Measurements from ENCODE around the gene DNER. TPM values are rescaled to one million over a fixed set of nuclear protein-coding genes. Genes with fewer than 3 reads are reported as not detected.
"Not testable (repeated sequence)": the region's sequence is repeated elsewhere in the genome, so short reads cannot be mapped to it uniquely, and the experiment has no call there.

Gene DNER
- polyA plus RNA-seq, 5 donors = 1.4 to 2.4 (median 1.7) TPM

DNA sequence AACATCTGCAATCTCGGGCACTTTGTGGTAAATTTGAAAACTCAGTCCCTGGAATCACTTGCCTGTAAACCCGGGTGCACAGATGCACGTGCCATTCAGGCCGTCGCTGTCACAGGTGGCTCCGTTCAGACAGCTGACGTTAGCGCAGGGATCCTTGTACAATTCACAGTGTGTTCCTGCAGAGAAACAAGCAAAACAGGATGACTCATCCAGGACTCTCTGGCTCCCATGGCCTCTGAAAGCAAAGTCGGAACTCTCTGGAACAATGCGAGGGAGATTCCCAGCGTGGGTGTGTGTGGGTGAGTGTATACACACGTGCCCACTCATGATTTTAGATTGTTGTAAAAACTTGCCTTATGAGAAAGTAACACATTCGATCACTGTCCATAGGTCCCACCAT is 307.2 kb downstream of the DNER start:
- DNase-seq = no peak

DNA sequence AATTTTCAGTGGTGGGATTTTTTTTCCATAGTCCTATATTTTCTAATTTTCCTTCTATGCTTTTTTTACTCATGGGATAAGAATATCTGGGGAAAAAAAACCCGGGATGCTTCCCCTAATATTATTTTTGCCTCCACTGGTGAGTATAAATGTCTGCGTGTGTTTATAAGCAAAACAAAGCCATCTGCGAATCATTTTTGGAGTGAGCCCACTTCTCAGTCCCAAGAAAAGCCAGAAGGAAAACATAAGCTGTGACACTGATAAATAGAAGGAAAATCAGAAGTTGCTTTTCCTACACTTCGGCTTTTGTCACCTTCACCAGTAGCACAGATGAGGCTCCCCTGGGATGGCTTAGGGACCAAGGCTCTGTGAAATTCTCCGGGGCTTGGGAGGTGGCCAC is 308.6 kb downstream of the DNER start:
- no peak for DNase-seq

DNA sequence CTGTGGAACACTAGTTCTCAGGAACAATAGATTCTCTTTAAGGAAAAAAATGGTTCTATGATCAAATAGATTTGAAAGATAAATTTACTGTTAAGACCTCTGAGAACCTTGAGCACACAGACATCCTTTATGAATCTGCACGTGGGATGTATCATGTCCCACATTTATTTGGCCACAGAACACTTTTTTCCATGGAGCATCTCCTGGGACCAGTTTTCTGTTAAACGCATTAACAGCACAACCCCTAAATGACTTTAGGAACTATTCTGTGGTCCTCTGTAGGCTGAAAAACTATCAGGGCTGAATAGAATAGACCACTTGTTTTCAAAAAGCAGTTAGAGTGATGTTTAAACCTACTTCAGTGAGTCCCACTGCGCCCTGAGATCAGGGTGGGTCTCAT is 311.1 kb downstream of the DNER start:
- no peak for DNase-seq

DNA sequence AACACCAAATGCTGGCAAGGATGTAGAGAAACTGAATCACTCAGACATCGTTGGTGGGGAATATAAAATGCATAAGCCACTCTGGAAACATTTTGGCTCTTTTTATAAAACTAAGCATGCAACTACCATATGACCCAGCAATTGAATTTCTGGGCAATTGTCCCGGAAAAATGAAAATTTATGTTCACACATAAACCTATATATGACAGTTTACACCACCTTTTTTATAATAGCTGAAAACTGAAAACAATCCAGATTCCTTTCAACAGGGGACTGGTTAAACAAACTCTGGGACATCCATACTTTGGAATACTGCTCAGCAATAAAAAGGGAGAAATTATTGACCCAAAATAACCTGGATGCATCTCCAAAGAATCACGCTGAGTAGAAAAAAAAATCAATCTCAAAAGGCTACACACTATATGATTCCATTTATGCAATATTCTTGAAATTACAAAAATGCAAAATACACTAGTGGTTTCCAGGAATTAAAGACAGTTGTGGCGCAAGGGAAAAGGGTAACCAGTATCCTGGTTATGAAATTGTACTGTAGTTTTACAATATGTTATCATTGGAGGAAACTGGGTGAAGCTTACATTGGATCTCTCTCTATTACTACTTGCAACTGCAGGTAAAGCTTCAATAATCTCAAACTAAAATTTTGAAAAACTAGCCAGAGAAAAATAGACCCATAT is 313.0 kb downstream of the DNER start:
- DNase-seq = no peak

DNA sequence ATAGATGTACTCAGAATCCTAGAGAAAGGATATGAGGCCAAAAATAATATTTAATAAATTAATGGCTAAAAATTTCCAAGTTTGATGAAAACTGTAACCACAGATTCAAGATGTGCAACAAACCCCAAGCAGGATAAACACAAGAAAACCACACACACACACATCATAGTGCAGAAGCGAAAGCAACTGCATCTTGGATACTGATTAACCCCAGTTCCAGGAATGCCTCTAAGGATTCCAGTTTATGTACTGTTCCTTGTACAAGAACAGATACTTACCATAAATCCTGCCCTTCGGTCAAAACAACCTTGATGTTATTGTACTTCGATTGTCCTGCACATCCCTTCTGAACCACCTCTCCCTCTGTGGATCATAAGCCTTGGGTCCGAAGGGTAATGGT is 320.4 kb downstream of the DNER start:
- DNase-seq = no peak

- peak in 1 of 2 donors; percentile 26 for DNase-seq
Measured at GRCh38 chr2:229392196-229392595, 322.2 kb downstream of the DNER start.

DNA sequence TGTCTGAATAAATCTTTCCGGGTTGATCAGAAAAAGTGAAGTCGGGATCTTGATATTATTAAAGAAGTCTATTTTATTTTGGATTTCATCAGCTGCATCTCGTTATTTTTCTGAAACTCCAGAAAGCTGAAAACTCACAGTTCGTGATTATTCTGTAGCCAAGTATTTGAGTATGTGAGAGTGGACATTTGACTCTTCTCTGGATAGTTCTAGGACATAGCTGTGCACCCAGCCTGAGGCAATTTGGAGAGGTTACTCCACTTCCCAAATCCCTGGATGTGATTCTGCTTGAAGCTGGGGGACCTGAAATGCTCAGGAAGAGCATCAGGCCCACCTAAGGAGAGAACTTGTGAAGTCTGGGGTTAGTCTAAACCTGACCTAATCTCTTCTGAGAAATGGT is 325.6 kb downstream of the DNER start:
- DNase-seq = no peak

GRCh38 chr2:229387866-229388265 is 326.5 kb downstream of the DNER start:
- peak in 1 of 2 donors; percentile 46 for DNase-seq

GRCh38 chr2:229380101-229380625 is 334.2 kb downstream of the DNER start:
- DNase-seq = no peak

GRCh38 chr2:229378386-229378785 is 336.0 kb downstream of the DNER start:
- DNase-seq = no peak

- DNase-seq = no peak
Measured at GRCh38 chr2:229376866-229377265, 337.5 kb downstream of the DNER start.

DNA sequence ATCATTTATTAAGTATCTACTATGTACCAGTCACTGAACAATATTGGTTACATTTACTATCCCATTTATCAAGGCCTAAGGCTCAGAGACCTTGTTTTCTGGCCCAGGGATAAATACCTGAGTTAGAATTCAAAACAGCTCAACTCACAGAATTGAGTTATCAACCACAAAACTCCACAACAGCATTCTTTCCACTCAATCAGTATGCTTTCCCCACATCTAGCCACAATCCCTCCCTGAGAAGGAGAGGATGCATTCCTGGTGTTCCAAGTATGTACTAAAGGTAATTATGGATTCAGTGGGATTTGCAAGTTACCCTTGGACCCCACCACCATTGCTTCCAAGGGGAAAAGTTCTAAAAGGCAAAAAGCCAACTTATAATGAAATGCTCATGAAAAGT is 339.1 kb downstream of the DNER start:
- DNase-seq = no peak

- not testable (repeated sequence) for DNase-seq
Measured at GRCh38 chr2:229373311-229373710, 341.0 kb downstream of the DNER start.

DNA sequence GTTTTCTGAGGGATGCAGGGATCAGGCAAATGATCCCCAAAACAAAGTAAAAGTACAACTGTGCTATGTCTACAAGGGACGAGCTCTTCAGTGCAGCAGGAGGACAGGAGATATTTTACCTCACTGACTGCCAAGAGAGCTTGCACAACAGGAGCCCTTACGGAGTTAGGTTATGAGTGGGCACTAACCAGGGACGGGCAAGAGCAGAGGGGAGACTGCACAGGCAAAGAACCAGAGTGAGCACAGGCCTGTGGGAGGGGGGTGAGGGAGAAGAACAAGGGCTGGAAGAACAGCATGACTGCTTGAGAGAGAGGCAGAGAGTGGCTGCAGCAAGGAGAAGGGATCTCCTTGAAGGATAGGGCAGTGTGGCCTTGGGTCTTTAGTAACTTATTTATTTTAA is 342.1 kb downstream of the DNER start:
- no peak for DNase-seq

DNA sequence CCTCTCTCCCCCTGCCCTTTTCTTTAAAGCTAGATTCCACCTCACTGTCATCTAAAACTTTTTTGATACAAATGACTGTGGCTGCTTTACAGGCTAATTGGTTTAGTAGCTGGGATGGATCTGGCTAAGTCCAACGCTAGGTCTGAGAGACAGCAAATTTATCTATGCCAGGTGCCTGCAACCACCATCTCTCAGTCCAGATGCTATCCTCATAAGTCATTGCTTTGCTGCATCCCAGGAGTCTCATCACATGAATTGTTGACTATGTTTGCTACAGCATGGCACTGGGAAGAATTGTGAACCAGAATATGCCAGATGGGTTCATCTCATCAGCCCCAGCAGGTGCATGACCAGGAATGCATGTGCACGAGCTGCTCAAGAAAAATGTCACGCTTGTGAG is 343.3 kb downstream of the DNER start:
- DNase-seq = no peak

GRCh38 chr2:229370509-229370908 is 343.8 kb downstream of the DNER start:
- no peak for DNase-seq

DNA sequence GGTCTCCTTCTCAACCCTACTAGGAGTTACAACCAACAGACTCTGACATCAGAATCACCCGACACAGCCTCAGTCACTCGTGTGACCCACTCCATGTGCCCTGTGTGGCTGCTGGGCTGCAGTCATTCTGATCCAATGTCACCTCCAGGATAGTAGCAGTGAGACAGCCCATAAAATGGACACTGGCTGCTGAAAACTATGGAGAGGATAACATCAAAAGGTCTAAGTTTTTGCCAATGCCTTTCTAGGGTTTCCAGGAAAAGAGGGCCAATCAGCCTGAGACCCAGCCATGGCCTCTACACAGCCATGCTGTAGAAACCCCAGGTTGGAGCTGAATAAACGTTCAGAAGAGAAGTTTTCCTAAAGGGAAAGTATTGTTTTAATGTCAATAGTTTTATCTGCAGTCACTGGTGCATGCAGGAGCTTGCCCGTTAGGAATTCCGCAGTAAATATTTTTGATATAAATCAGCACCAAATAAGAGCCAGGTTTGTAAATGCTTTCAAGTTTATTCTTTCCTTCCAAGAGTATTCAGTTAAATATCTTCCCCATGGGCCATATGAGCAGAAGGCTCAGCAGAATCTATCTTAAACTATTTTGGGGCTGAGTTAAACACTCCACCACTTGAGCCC is 351.1 kb downstream of the DNER start:
- no peak for DNase-seq

DNA sequence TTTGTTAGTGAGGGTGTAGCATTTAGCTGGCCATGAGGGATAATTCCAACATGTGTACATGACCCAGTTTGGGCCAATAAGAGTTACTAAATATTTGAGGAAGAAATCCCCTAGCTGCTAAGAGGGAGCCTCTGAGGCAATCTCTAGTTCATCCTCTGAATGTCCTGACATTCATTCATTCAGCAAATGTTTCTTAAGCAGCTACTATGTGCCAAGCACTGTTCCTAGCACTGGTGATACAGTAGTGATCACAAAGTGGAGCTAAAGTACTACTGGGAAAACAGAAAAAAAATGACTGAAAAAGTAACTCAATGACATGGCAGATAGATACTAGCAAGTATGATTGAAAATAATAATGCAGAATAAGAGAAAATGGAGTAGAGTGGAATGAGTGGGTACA is 363.5 kb downstream of the DNER start:
- no peak for DNase-seq

DNA sequence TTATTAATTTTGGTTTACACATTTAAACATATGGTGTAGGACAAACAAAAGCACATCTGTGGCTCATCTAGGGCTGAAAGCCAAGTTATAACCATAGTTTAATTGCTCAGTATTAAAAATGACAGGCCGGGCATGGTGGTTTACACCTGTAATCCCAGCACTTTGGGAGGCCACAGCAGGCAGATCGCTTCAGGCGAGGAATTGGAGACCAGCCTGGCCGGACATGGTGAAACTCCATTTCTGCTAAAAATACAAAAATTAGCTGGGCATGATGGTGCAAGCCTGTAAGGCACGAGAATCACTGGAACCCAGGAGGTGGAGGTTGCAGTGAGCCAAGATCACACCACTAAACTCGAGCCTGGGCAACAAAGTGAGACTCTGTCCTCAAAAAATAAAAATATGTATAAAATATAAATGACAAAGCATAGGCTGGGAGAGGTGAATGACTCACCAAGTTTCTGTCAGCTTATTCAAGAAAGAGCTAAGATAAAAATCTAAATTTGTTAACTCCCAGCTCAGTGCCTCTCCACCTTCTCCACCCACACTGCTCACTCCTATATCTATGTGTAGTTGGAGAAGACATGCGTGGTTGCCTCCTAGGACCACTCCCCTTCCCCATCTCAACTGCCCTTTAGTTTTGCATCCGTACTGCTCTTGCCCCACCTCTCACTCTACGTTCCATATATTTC is 364.1 kb downstream of the DNER start:
- DNase-seq = no peak

- DNase-seq = no peak
Measured at GRCh38 chr2:229348128-229348527, 366.2 kb downstream of the DNER start.

DNA sequence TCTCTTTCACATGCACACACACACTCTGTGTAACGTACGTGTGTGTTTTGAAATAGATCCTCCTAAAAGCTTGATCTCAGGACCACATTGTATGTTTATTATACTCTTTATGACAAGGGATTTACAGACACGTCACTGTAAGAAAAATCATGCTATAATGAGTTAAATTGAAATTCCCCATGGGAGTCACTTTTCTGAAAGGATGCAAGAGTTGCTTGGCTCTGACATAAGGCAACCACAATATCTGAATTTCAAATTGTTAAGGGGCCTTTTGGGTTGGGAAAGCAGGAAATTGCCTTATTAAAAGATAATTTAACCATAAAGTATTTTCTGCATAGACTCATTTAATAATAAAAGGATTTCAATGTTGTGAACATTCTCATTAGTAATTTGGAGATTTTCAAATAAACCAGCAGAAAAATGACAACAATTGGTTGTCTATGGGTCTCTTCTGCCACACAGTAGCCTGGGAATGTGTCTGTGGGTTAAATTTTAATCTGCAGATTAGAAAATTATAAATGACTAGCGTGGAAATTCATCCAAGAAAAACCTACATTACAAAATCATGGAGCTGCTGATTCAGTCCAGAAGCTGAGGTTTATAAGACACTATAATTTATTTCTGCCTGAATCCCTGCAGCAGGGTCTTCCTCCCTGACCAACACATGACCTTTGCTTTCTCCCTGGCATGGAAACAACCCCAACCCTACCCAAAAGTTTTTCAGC is 367.4 kb downstream of the DNER start:
- no peak for DNase-seq

DNA sequence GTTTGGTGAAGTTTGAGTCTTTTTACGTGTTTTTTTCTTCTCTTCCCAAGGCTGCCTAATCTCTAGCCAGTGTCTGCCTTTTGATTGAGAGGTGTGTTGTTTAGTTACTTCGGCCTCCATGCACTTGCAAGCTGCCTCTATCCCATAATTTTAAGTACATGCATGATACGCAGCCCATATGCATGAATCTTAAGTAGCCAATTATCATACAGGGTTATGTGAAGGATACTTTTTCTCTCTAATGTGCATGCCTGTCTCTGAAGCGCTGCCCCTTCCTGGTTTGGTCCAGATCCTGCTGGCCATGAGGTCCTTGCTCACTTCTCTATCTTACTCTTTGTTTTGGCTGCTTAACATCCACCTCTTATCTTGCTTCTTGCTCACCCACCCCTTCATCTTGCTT is 369.4 kb downstream of the DNER start:
- no peak for DNase-seq

Data from right lung (tissue), 5 donors.